Measurements from ENCODE around the gene SHB.

DNA sequence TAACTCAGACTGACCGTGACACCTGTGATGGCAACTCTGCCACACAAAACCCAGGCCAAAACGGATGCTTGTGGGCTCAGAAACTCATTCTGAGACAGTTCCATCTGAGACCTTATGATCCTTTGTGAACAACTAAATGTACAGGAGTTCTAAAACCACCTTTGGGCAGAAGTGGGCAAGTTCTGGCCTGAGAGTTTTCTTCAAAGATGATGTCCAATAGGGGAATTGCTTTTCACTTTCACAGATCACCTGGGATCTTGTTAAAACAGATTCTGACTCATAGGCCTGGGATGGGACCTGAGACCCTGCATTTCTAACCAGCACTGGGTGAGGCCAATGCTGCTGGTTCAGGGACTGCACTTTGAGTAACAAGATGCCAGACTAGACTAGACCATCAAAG lies 97.3 kb downstream of the SHB start:
- TF ChIP-seq, protein P1, sequence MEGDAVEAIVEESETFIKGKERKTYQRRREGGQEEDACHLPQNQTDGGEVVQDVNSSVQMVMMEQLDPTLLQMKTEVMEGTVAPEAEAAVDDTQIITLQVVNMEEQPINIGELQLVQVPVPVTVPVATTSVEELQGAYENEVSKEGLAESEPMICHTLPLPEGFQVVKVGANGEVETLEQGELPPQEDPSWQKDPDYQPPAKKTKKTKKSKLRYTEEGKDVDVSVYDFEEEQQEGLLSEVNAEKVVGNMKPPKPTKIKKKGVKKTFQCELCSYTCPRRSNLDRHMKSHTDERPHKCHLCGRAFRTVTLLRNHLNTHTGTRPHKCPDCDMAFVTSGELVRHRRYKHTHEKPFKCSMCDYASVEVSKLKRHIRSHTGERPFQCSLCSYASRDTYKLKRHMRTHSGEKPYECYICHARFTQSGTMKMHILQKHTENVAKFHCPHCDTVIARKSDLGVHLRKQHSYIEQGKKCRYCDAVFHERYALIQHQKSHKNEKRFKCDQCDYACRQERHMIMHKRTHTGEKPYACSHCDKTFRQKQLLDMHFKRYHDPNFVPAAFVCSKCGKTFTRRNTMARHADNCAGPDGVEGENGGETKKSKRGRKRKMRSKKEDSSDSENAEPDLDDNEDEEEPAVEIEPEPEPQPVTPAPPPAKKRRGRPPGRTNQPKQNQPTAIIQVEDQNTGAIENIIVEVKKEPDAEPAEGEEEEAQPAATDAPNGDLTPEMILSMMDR (IDR thresholded peaks at IDR 0.05), result no peak
- no peak for TF ChIP-seq ZFX (IDR thresholded peaks at IDR 0.05; ENCODE audit: borderline replicate concordance)

All from 22Rv1 (cell line).